Right cardiac atrium (tissue), 5 donors: ENCODE results near the gene PSMG2. TPM values are rescaled to one million over a fixed set of nuclear protein-coding genes. Genes with fewer than 3 reads are reported as not detected.

Experiments
- ATAC-seq, 2 donors: fragments of 200-7000 bp; cut with Tn5 transposase; one replicate each; pipeline versions ENCODE4 v1.8.0 to v1.9.1; 2020; ENCODE audit warnings: moderate library complexity in 2 of 2, mild to moderate bottlenecking in 1 of 2
- DNase-seq, 3 donors: peaks; one replicate each; pipeline ENCODE4 v3.0.0-alpha.2; 2020
- H3K27ac ChIP-seq: one replicate; pipeline ENCODE4 v1.5.1; 2013; ENCODE audit warnings: mild to moderate bottlenecking, low read length, control low read depth, moderate library complexity
- H3K27me3 ChIP-seq: one replicate; pipeline ENCODE4 v1.6.1; 2013; ENCODE audit not compliant: control insufficient read depth, insufficient read depth
- H3K4me1 ChIP-seq: one replicate; pipeline ENCODE4 v1.6.1; 2013; ENCODE audit warnings: low read length; ENCODE audit not compliant: control insufficient read depth, insufficient read depth
- H3K4me3 ChIP-seq: one replicate; pipeline ENCODE4 v1.5.1; 2013; ENCODE audit warnings: low read length, control low read depth
- H3K9me3 ChIP-seq: one replicate; pipeline ENCODE4 v1.6.1; 2013; ENCODE audit warnings: low read length; ENCODE audit not compliant: control insufficient read depth
- WGBS: extraction: QIAGEN DNeasy Blood & Tissue Kit; methylation state at CpG from one replicate; pipeline ENCODE4 v1.1.7; 2013; 5-methylcytosine and 5-hydroxymethylcytosine counted together
- intact Hi-C, 4 donors: fragments of 100-400 bp; cut with DNase I; formaldehyde crosslinking; loops; one replicate each; pipeline versions ENCODE4 v1.11.0 to v1.14.0; 2022 to 2023
- polyA plus RNA-seq: library from polyadenylated mRNA; stranded (reverse); fragments of 200-250 nt; gene quantifications from one replicate; pipeline ENCODE4 v1.2.3, GENCODE V29; 2013
- total RNA-seq, 4 donors: library from RNA; stranded (reverse); fragmentation: NEBNext Ultra II Directional; extraction: Animal tissue kit (Norgen Biotek cat#: 25700); gene quantifications; one replicate each; pipeline ENCODE4 v1.2.1, GENCODE V29; 2021
- donor health status: healthy with polysubstance abuse.
- donor health status: DM: no; HTN: yes; CAD: no.
- donor health status: DM: no; HTN: no; CAD: no.
- donor health status: DM: no; HTN: yes; CAD: no; lungs with severe emphysema.
- donor health status: DM: yes; HTN: yes; CAD: no.

The PSMG2 gene
- total and polyA plus RNA-seq, 5 donors = 44.4 to 62.4 (median 45.8) TPM

- Histone ChIP-seq H3K4me1 (no peaks in the 10 kb centered on the region), H3K4me3 (peak overlapping the region; percentile 25), H3K27ac (peak overlapping the region; percentile 89), H3K27me3 (no peaks in the 10 kb centered on the region), H3K9me3 (no peaks in the 10 kb centered on the region)
- WGBS = 26% methylated on average over 8 of the region's 8 CpGs
- intact Hi-C loops = no loop called here
- DNase-seq = peak; percentile 66 to 86 (median 81)
- ATAC-seq = peak; percentile 98 to 99
Observed at GRCh38 chr18:12679183-12679786, 23.6 kb upstream of the PSMG2 start.

- intact Hi-C loops = no loop called here
- WGBS = 74% methylated on average over 3 of the region's 3 CpGs
- no peak for ATAC-seq
Observed at GRCh38 chr18:12686100-12686499, 16.7 kb upstream of the PSMG2 start.

GRCh38 chr18:12689256-12689850 lies 13.5 kb upstream of the PSMG2 start:
- Histone ChIP-seq H3K4me3 (no peak overlapping the region), H3K9me3 (no peaks in the 10 kb centered on the region), H3K27ac (no peak overlapping the region), H3K4me1 (no peaks in the 10 kb centered on the region), H3K27me3 (no peaks in the 10 kb centered on the region)
- intact Hi-C loops = no loop called here
- 73% methylated on average over 4 of the region's 4 CpGs for WGBS
- no peak for DNase-seq
- no peak for ATAC-seq

More at GRCh38 chr18:12686100-12686499, 16.7 kb upstream of the PSMG2 start:
- no peak overlapping the region for H3K4me3 ChIP-seq
- no peaks in the 10 kb centered on the region for H3K27me3 ChIP-seq
- no peaks in the 10 kb centered on the region for H3K4me1 ChIP-seq
- DNase-seq = no peak
- no peaks in the 10 kb centered on the region for H3K9me3 ChIP-seq
- H3K27ac ChIP-seq = no peak overlapping the region

- Histone ChIP-seq H3K9me3 (no peaks in the 10 kb centered on the region), H3K27ac (no peak overlapping the region), H3K4me1 (no peaks in the 10 kb centered on the region), H3K4me3 (no peak overlapping the region), H3K27me3 (no peaks in the 10 kb centered on the region)
- 95% methylated on average over 9 of the region's 9 CpGs for WGBS
- DNase-seq = no peak
- intact Hi-C loops = no loop called here
- ATAC-seq = no peak
Observed at GRCh38 chr18:12692206-12692605, 10.6 kb upstream of the PSMG2 start.

- H3K4me1 ChIP-seq = no peaks in the 10 kb centered on the region
- ATAC-seq = no peak
- intact Hi-C loops = no loop called here
Observed at GRCh38 chr18:12694032-12694431, 8.8 kb upstream of the PSMG2 start.

GRCh38 chr18:12699747-12700146 lies 3.1 kb upstream of the PSMG2 start:
- no peak for ATAC-seq
- Histone ChIP-seq H3K4me3 (no peak overlapping the region), H3K9me3 (no peaks in the 10 kb centered on the region), H3K27me3 (no peaks in the 10 kb centered on the region), H3K27ac (no peak overlapping the region), H3K4me1 (peaks cover 2% of the 10 kb centered on the region)
- no peak for DNase-seq
- WGBS = 90% methylated on average over 2 of the region's 2 CpGs
- intact Hi-C loops = no loop called here

More at GRCh38 chr18:12694032-12694431, 8.8 kb upstream of the PSMG2 start:
- Histone ChIP-seq H3K4me3 (no peak overlapping the region), H3K9me3 (no peaks in the 10 kb centered on the region), H3K27ac (no peak overlapping the region), H3K27me3 (no peaks in the 10 kb centered on the region)
- DNase-seq = no peak
- 76% methylated on average over 2 of the region's 2 CpGs for WGBS

GRCh38 chr18:12701161-12701560 lies 1.7 kb upstream of the PSMG2 start:
- Histone ChIP-seq H3K27ac (no peak overlapping the region), H3K9me3 (no peaks in the 10 kb centered on the region), H3K4me3 (peak overlapping the region; percentile 49), H3K4me1 (peaks cover 2% of the 10 kb centered on the region), H3K27me3 (no peaks in the 10 kb centered on the region)
- WGBS = 84% methylated on average over 3 of the region's 3 CpGs
- intact Hi-C loops = no loop called here
- ATAC-seq (no peak), DNase-seq (no peak)

GRCh38 chr18:12703096-12703567 lies 290 bp downstream of the PSMG2 start:
- H3K4me3 ChIP-seq = peak overlapping the region; percentile 49
- intact Hi-C loops = no loop called here
- peak overlapping the region; percentile 87 for H3K27ac ChIP-seq
- no peak for ATAC-seq
- H3K9me3 ChIP-seq = no peaks in the 10 kb centered on the region
- H3K27me3 ChIP-seq = no peaks in the 10 kb centered on the region
- peaks cover 2% of the 10 kb centered on the region for H3K4me1 ChIP-seq
- WGBS = under 1% methylated on average over 28 of the region's 28 CpGs
- DNase-seq = no peak

- intact Hi-C loops = no loop called here
- Histone ChIP-seq H3K4me3 (peak overlapping the region; percentile 49), H3K27me3 (no peaks in the 10 kb centered on the region), H3K4me1 (peaks cover 2% of the 10 kb centered on the region), H3K27ac (no peak overlapping the region), H3K9me3 (no peaks in the 10 kb centered on the region)
- DNase-seq = no peak
- ATAC-seq = no peak
- WGBS = under 1% methylated on average over 2 of the region's 2 CpGs
Observed at GRCh38 chr18:12703664-12704063, 822 bp downstream of the PSMG2 start.

GRCh38 chr18:12711446-12711845 lies 8.6 kb downstream of the PSMG2 start:
- H3K4me1 ChIP-seq = no peaks in the 10 kb centered on the region
- H3K4me3 ChIP-seq = no peak overlapping the region
- no peaks in the 10 kb centered on the region for H3K27me3 ChIP-seq
- intact Hi-C loops = no loop called here
- no peak for DNase-seq
- WGBS = 95% methylated on average over 5 of the region's 5 CpGs
- no peaks in the 10 kb centered on the region for H3K9me3 ChIP-seq
- no peak overlapping the region for H3K27ac ChIP-seq
- no peak for ATAC-seq

GRCh38 chr18:12721495-12722275 lies 18.8 kb downstream of the PSMG2 start:
- Histone ChIP-seq H3K4me1 (no peaks in the 10 kb centered on the region), H3K27ac (no peak overlapping the region), H3K27me3 (no peaks in the 10 kb centered on the region), H3K9me3 (no peaks in the 10 kb centered on the region), H3K4me3 (no peak overlapping the region)
- ATAC-seq (no peak), DNase-seq (no peak)
- 85% methylated on average over 5 of the region's 5 CpGs for WGBS
- intact Hi-C loops = no loop called here
